ENCODE results near the gene IKZF1.

DNA sequence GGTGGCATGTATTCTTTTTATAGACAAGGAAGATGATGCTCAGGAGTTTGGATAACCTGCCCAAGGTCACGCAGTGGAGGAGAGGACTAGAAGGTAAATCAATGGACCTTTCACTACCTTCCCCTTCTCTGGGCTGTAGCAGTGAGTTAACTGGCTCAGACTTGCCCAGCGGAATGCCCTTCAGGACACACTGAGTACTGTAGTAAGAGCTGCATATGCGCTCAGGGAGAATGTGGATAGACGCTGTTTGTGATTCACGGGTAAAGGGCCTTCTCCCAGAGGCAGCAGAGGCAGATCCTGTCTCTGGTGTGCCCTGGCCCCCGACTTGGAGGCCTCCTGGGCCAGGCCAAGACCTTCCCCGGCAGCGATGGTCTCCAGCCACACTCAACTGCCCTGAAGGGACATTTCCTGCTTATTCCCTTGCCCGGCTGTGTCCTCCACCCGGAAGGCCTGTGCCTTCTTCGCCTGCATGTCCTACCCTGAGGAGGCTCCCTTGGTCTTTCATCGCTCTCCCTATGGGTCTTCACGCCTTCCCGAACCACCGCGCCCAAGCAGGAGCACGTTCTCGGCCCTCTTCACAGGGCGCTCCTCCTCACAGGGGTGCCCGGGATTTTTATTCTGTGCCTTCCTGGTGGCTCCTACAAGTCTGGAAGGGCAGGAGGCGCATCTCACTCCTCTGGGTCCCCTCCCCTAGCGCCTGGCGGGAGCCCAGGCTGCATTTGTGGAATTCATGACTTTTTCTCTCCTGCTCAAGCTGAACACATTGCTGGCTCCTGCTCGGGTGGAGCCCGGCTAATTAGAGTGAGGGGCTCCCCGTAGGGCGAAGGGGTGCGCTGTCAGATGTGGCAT lies 1.8 kb upstream of the IKZF1 start:
- TF ChIP-seq, protein P1, sequence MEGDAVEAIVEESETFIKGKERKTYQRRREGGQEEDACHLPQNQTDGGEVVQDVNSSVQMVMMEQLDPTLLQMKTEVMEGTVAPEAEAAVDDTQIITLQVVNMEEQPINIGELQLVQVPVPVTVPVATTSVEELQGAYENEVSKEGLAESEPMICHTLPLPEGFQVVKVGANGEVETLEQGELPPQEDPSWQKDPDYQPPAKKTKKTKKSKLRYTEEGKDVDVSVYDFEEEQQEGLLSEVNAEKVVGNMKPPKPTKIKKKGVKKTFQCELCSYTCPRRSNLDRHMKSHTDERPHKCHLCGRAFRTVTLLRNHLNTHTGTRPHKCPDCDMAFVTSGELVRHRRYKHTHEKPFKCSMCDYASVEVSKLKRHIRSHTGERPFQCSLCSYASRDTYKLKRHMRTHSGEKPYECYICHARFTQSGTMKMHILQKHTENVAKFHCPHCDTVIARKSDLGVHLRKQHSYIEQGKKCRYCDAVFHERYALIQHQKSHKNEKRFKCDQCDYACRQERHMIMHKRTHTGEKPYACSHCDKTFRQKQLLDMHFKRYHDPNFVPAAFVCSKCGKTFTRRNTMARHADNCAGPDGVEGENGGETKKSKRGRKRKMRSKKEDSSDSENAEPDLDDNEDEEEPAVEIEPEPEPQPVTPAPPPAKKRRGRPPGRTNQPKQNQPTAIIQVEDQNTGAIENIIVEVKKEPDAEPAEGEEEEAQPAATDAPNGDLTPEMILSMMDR (IDR thresholded peaks at IDR 0.05), result no peak
- no peak for TF ChIP-seq POLR2A (IDR thresholded peaks at IDR 0.05)

All from adrenal gland (tissue), 5 donors.